ENCODE measurements around the gene MT1A.
"Not testable (repeated sequence)": the region's sequence is repeated elsewhere in the genome, so short reads cannot be mapped to it uniquely, and the experiment has no call there.

MT1A gene

GRCh38 chr16:56609463-56609921 lies 29.0 kb upstream of the MT1A start:
- DNase-seq, result peak; percentile 85
- in situ Hi-C loops (cut with MboI; ENCODE audit: low pct_unique_long_range_greater_than_20kb, low sequenced_read_pairs), result no loop called here

- DNase-seq, result peak; percentile 79
- in situ Hi-C loops (cut with MboI; ENCODE audit: low pct_unique_long_range_greater_than_20kb, low sequenced_read_pairs), result no loop called here
These were observed 28.4 kb upstream of the MT1A start for GRCh38 chr16:56610017-56610608.

GRCh38 chr16:56610609-56611111 lies 27.8 kb upstream of the MT1A start:
- DNase-seq, result no peak
- in situ Hi-C loops (cut with MboI; ENCODE audit: low pct_unique_long_range_greater_than_20kb, low sequenced_read_pairs), result no loop called here

GRCh38 chr16:56611281-56611833 lies 27.1 kb upstream of the MT1A start:
- no peak for DNase-seq
- in situ Hi-C loops (cut with MboI; ENCODE audit: low pct_unique_long_range_greater_than_20kb, low sequenced_read_pairs), result no loop called here

- DNase-seq, result no peak
- in situ Hi-C loops (cut with MboI; ENCODE audit: low pct_unique_long_range_greater_than_20kb, low sequenced_read_pairs), result no loop called here
These were observed 24.8 kb upstream of the MT1A start for GRCh38 chr16:56613706-56614105.

GRCh38 chr16:56614549-56614991 lies 23.9 kb upstream of the MT1A start:
- no peak for DNase-seq
- in situ Hi-C loops (cut with MboI; ENCODE audit: low pct_unique_long_range_greater_than_20kb, low sequenced_read_pairs), result no loop called here

- in situ Hi-C loops (cut with MboI; ENCODE audit: low pct_unique_long_range_greater_than_20kb, low sequenced_read_pairs), result no loop called here
- DNase-seq, result no peak
These were observed 23.1 kb upstream of the MT1A start for GRCh38 chr16:56615353-56615752.

GRCh38 chr16:56616608-56617211 lies 21.8 kb upstream of the MT1A start:
- in situ Hi-C loops (cut with MboI; ENCODE audit: low pct_unique_long_range_greater_than_20kb, low sequenced_read_pairs), result no loop called here
- DNase-seq, result no peak

GRCh38 chr16:56617212-56618085 lies 21.0 kb upstream of the MT1A start:
- in situ Hi-C loops (cut with MboI; ENCODE audit: low pct_unique_long_range_greater_than_20kb, low sequenced_read_pairs), result no loop called here
- no peak for DNase-seq

GRCh38 chr16:56618138-56618537 lies 20.3 kb upstream of the MT1A start:
- in situ Hi-C loops (cut with MboI; ENCODE audit: low pct_unique_long_range_greater_than_20kb, low sequenced_read_pairs), result no loop called here
- no peak for DNase-seq

- no peak for DNase-seq
- in situ Hi-C loops (cut with MboI; ENCODE audit: low pct_unique_long_range_greater_than_20kb, low sequenced_read_pairs), result no loop called here
These were observed 18.0 kb upstream of the MT1A start for GRCh38 chr16:56620339-56620897.

- DNase-seq; in situ Hi-C loops (cut with MboI; ENCODE audit: low pct_unique_long_range_greater_than_20kb, low sequenced_read_pairs): not testable (repeated sequence)
These were observed 16.6 kb upstream of the MT1A start for GRCh38 chr16:56621665-56622445.

- in situ Hi-C loops (cut with MboI; ENCODE audit: low pct_unique_long_range_greater_than_20kb, low sequenced_read_pairs), result not testable (repeated sequence)
These were observed 15.3 kb upstream of the MT1A start for GRCh38 chr16:56623184-56623583.

GRCh38 chr16:56623637-56624036 lies 14.8 kb upstream of the MT1A start:
- in situ Hi-C loops (cut with MboI; ENCODE audit: low pct_unique_long_range_greater_than_20kb, low sequenced_read_pairs), result no loop called here
- no peak for DNase-seq

More at GRCh38 chr16:56623184-56623583, 15.3 kb upstream of the MT1A start:
- not testable (repeated sequence) for DNase-seq

- peak; percentile 93 for DNase-seq
- in situ Hi-C loops (cut with MboI; ENCODE audit: low pct_unique_long_range_greater_than_20kb, low sequenced_read_pairs), result no loop called here
These were observed 13.1 kb upstream of the MT1A start, which contains the start of gene MT1E for GRCh38 chr16:56625140-56625942. TSS of gene MT1E (plus strand) at chr16:56625781. CDS start at chr16:56625852, 71 bp downstream.

GRCh38 chr16:56625943-56626654 lies 12.4 kb upstream of the MT1A start:
- in situ Hi-C loops (cut with MboI; ENCODE audit: low pct_unique_long_range_greater_than_20kb, low sequenced_read_pairs), result no loop called here
- DNase-seq, result no peak

GRCh38 chr16:56626685-56627084 lies 11.8 kb upstream of the MT1A start:
- in situ Hi-C loops (cut with MboI; ENCODE audit: low pct_unique_long_range_greater_than_20kb, low sequenced_read_pairs), result no loop called here
- DNase-seq, result no peak
